Measurements from ENCODE around the gene RBM28. TPM values are rescaled to one million over a fixed set of nuclear protein-coding genes. Genes with fewer than 3 reads are reported as not detected.

RBM28 gene
- total RNA-seq, 1 experiment from 2014 or later, result 28.8 TPM

- Histone ChIP-seq H3K36me3 (ENCODE audit: insufficient read depth, low read length) (no peaks in the 10 kb centered on the region), H2AFZ (ENCODE audit: low read length) (no peak overlapping the region), H4K20me1 (ENCODE audit: insufficient read depth, low read depth, low read length) (no peaks in the 10 kb centered on the region), H3K27me3 (ENCODE audit: low read length) (no peaks in the 10 kb centered on the region), H3K9ac (ENCODE audit: low read length) (no peak overlapping the region), H3K4me1 (ENCODE audit: low read length) (no peaks in the 10 kb centered on the region; the same call in 1 of the 2 replicates), H3K79me2 (ENCODE audit: low read length) (no peaks in the 10 kb centered on the region), H3K9me3 (ENCODE audit: low read length) (no peaks in the 10 kb centered on the region), H3K4me2 (ENCODE audit: low read depth, low read length, poor library complexity, severe bottlenecking) (no peak overlapping the region), H3K9me2 (replicated peaks; ENCODE audit: insufficient read depth, low read length) (no peaks in the 10 kb centered on the region), H3K27ac (ENCODE audit: low read length) (no peak overlapping the region), H3K4me3 (ENCODE audit: low read length) (no peak overlapping the region)
- DNase-seq, result no peak
Observed at GRCh38 chr7:128378637-128379036, 34.9 kb upstream of the RBM28 start.

GRCh38 chr7:128376077-128376476 is 32.4 kb upstream of the RBM28 start:
- Histone ChIP-seq H3K27ac (ENCODE audit: low read length) (no peak overlapping the region), H3K27me3 (ENCODE audit: low read length) (no peaks in the 10 kb centered on the region), H3K79me2 (ENCODE audit: low read length) (no peaks in the 10 kb centered on the region), H3K4me2 (ENCODE audit: low read depth, low read length, poor library complexity, severe bottlenecking) (no peak overlapping the region), H4K20me1 (ENCODE audit: insufficient read depth, low read depth, low read length) (no peaks in the 10 kb centered on the region), H3K36me3 (ENCODE audit: insufficient read depth, low read length) (no peaks in the 10 kb centered on the region), H3K4me3 (ENCODE audit: low read length) (no peak overlapping the region), H3K9me3 (ENCODE audit: low read length) (no peaks in the 10 kb centered on the region), H3K4me1 (ENCODE audit: low read length) (no peaks in the 10 kb centered on the region), H3K9ac (ENCODE audit: low read length) (no peak overlapping the region), H3K9me2 (replicated peaks; ENCODE audit: insufficient read depth, low read length) (no peaks in the 10 kb centered on the region), H2AFZ (ENCODE audit: low read length) (no peak overlapping the region)
- DNase-seq, result no peak

- H3K4me1 ChIP-seq (ENCODE audit: low read length), result no peaks in the 10 kb centered on the region
- H2AFZ ChIP-seq (ENCODE audit: low read length), result no peak overlapping the region
- no peaks in the 10 kb centered on the region for H3K79me2 ChIP-seq (ENCODE audit: low read length)
- no peaks in the 10 kb centered on the region for H3K27me3 ChIP-seq (ENCODE audit: low read length)
- H4K20me1 ChIP-seq (ENCODE audit: insufficient read depth, low read depth, low read length), result no peaks in the 10 kb centered on the region
- H3K27ac ChIP-seq (ENCODE audit: low read length), result no peak overlapping the region
- no peak for DNase-seq
- no peak overlapping the region for H3K9ac ChIP-seq (ENCODE audit: low read length)
- H3K4me3 ChIP-seq (ENCODE audit: low read length), result no peak overlapping the region
- H3K36me3 ChIP-seq (ENCODE audit: insufficient read depth, low read length), result no peaks in the 10 kb centered on the region
- H3K4me2 ChIP-seq (ENCODE audit: low read depth, low read length, poor library complexity, severe bottlenecking), result no peak overlapping the region
- no peaks in the 10 kb centered on the region for H3K9me3 ChIP-seq (ENCODE audit: low read length)
- H3K9me2 ChIP-seq (replicated peaks; ENCODE audit: insufficient read depth, low read length), result no peaks in the 10 kb centered on the region
Observed at GRCh38 chr7:128374041-128374440, 30.3 kb upstream of the RBM28 start.

- H3K27ac ChIP-seq (ENCODE audit: low read length), result no peak overlapping the region
- no peaks in the 10 kb centered on the region for H4K20me1 ChIP-seq (ENCODE audit: insufficient read depth, low read depth, low read length)
- no peak for DNase-seq
- no peak overlapping the region for H2AFZ ChIP-seq (ENCODE audit: low read length)
- H3K27me3 ChIP-seq (ENCODE audit: low read length), result no peaks in the 10 kb centered on the region
- H3K9ac ChIP-seq (ENCODE audit: low read length), result no peak overlapping the region
- H3K4me3 ChIP-seq (ENCODE audit: low read length), result no peak overlapping the region
- H3K79me2 ChIP-seq (ENCODE audit: low read length), result no peaks in the 10 kb centered on the region
- no peaks in the 10 kb centered on the region for H3K36me3 ChIP-seq (ENCODE audit: insufficient read depth, low read length)
- no peak overlapping the region for H3K4me2 ChIP-seq (ENCODE audit: low read depth, low read length, poor library complexity, severe bottlenecking)
- H3K9me2 ChIP-seq (replicated peaks; ENCODE audit: insufficient read depth, low read length), result no peaks in the 10 kb centered on the region
- no peaks in the 10 kb centered on the region for H3K4me1 ChIP-seq (ENCODE audit: low read length)
- H3K9me3 ChIP-seq (ENCODE audit: low read length), result no peaks in the 10 kb centered on the region
Observed at GRCh38 chr7:128373606-128374005, 29.9 kb upstream of the RBM28 start.

- Histone ChIP-seq H3K4me2 (ENCODE audit: low read depth, low read length, poor library complexity, severe bottlenecking) (no peak overlapping the region), H3K9me3 (ENCODE audit: low read length) (no peaks in the 10 kb centered on the region), H3K79me2 (ENCODE audit: low read length) (no peaks in the 10 kb centered on the region), H3K4me1 (ENCODE audit: low read length) (no peaks in the 10 kb centered on the region), H3K27me3 (ENCODE audit: low read length) (no peaks in the 10 kb centered on the region), H3K9me2 (replicated peaks; ENCODE audit: insufficient read depth, low read length) (no peaks in the 10 kb centered on the region), H3K27ac (ENCODE audit: low read length) (no peak overlapping the region), H2AFZ (ENCODE audit: low read length) (no peak overlapping the region), H3K9ac (ENCODE audit: low read length) (no peak overlapping the region), H3K4me3 (ENCODE audit: low read length) (no peak overlapping the region), H3K36me3 (ENCODE audit: insufficient read depth, low read length) (no peaks in the 10 kb centered on the region), H4K20me1 (ENCODE audit: insufficient read depth, low read depth, low read length) (no peaks in the 10 kb centered on the region)
- DNase-seq, result no peak
Observed at GRCh38 chr7:128370491-128370890, 26.8 kb upstream of the RBM28 start.

- Histone ChIP-seq H3K9ac (ENCODE audit: low read length) (no peak overlapping the region), H3K4me3 (ENCODE audit: low read length) (no peak overlapping the region), H4K20me1 (ENCODE audit: insufficient read depth, low read depth, low read length) (no peaks in the 10 kb centered on the region), H3K36me3 (ENCODE audit: insufficient read depth, low read length) (no peaks in the 10 kb centered on the region), H3K4me1 (ENCODE audit: low read length) (no peaks in the 10 kb centered on the region), H3K79me2 (ENCODE audit: low read length) (no peaks in the 10 kb centered on the region), H3K4me2 (ENCODE audit: low read depth, low read length, poor library complexity, severe bottlenecking) (no peak overlapping the region), H2AFZ (ENCODE audit: low read length) (no peak overlapping the region), H3K27me3 (ENCODE audit: low read length) (no peaks in the 10 kb centered on the region), H3K9me2 (replicated peaks; ENCODE audit: insufficient read depth, low read length) (no peaks in the 10 kb centered on the region), H3K27ac (ENCODE audit: low read length) (no peak overlapping the region), H3K9me3 (ENCODE audit: low read length) (no peaks in the 10 kb centered on the region)
- DNase-seq, result no peak
Observed at GRCh38 chr7:128366986-128367385, 23.3 kb upstream of the RBM28 start.

- Histone ChIP-seq H3K9me2 (replicated peaks; ENCODE audit: insufficient read depth, low read length) (no peaks in the 10 kb centered on the region), H3K36me3 (ENCODE audit: insufficient read depth, low read length) (no peaks in the 10 kb centered on the region), H2AFZ (ENCODE audit: low read length) (no peak overlapping the region), H4K20me1 (ENCODE audit: insufficient read depth, low read depth, low read length) (no peaks in the 10 kb centered on the region), H3K4me1 (ENCODE audit: low read length) (no peaks in the 10 kb centered on the region), H3K27me3 (ENCODE audit: low read length) (no peaks in the 10 kb centered on the region), H3K4me3 (ENCODE audit: low read length) (no peak overlapping the region), H3K9me3 (ENCODE audit: low read length) (no peaks in the 10 kb centered on the region), H3K9ac (ENCODE audit: low read length) (no peak overlapping the region), H3K4me2 (ENCODE audit: low read depth, low read length, poor library complexity, severe bottlenecking) (no peak overlapping the region), H3K27ac (ENCODE audit: low read length) (no peak overlapping the region), H3K79me2 (ENCODE audit: low read length) (no peaks in the 10 kb centered on the region)
- no peak for DNase-seq
Observed at GRCh38 chr7:128366300-128366699, 22.6 kb upstream of the RBM28 start.

GRCh38 chr7:128365432-128365831 is 21.7 kb upstream of the RBM28 start:
- no peaks in the 10 kb centered on the region for H3K79me2 ChIP-seq (ENCODE audit: low read length)
- H3K4me1 ChIP-seq (ENCODE audit: low read length), result no peaks in the 10 kb centered on the region
- H3K36me3 ChIP-seq (ENCODE audit: insufficient read depth, low read length), result no peaks in the 10 kb centered on the region
- H2AFZ ChIP-seq (ENCODE audit: low read length), result no peak overlapping the region
- H3K9me2 ChIP-seq (replicated peaks; ENCODE audit: insufficient read depth, low read length), result no peaks in the 10 kb centered on the region
- no peak overlapping the region for H3K4me3 ChIP-seq (ENCODE audit: low read length)
- no peak overlapping the region for H3K27ac ChIP-seq (ENCODE audit: low read length)
- no peaks in the 10 kb centered on the region for H4K20me1 ChIP-seq (ENCODE audit: insufficient read depth, low read depth, low read length)
- no peaks in the 10 kb centered on the region for H3K27me3 ChIP-seq (ENCODE audit: low read length)
- H3K9me3 ChIP-seq (ENCODE audit: low read length), result no peaks in the 10 kb centered on the region
- H3K4me2 ChIP-seq (ENCODE audit: low read depth, low read length, poor library complexity, severe bottlenecking), result no peak overlapping the region
- H3K9ac ChIP-seq (ENCODE audit: low read length), result no peak overlapping the region
- no peak for DNase-seq
